ENCODE results near the gene DKK3. TPM values are rescaled to one million over a fixed set of nuclear protein-coding genes. Genes with fewer than 3 reads are reported as not detected.

DKK3 gene
- total and polyA plus RNA-seq, 2 experiments from 2014 or later = 16.8 to 31.1 TPM

- H3K27me3 Mint-ChIP-seq (ENCODE audit: insufficient read depth, low read depth, poor library complexity) = peaks cover 5% of the 10 kb centered on the region
- H3K27ac ChIP-seq (ENCODE audit: low read depth) = no peak overlapping the region
- H3K27ac Mint-ChIP-seq = no peak overlapping the region
- H3K36me3 Mint-ChIP-seq (ENCODE audit: low read depth) = no peaks in the 10 kb centered on the region
- no peaks in the 10 kb centered on the region for H3K9me2 ChIP-seq (ENCODE audit: insufficient read depth)
- H3K4me2 ChIP-seq = no peak overlapping the region
- DNase-seq (ENCODE audit: low spot score) (no peak), ATAC-seq (no peak)
- no peaks in the 10 kb centered on the region for H3K27me3 ChIP-seq (ENCODE audit: insufficient read depth)
- H3K9me3 Mint-ChIP-seq = no peaks in the 10 kb centered on the region; the same call in 2 of the 3 replicates
- no peaks in the 10 kb centered on the region for H3K4me1 ChIP-seq (ENCODE audit: insufficient read depth)
- no peaks in the 10 kb centered on the region for H3F3A ChIP-seq (replicated peaks; ENCODE audit: low read depth)
- no peaks in the 10 kb centered on the region for H4K20me1 ChIP-seq (replicated peaks; ENCODE audit: insufficient read depth)
- H3K4me1 Mint-ChIP-seq = peaks cover 8% of the 10 kb centered on the region; the same call in 2 of the 3 replicates
- H2AFZ ChIP-seq = no peak overlapping the region
- TF ChIP-seq CTCF (conservative IDR thresholded peaks at IDR 0.05; ENCODE audit: low read depth in 2 of 2) (no peak), ZNF331 (CRISPR knock-in tag; IDR thresholded peaks at IDR 0.05; ENCODE audit: low read depth) (no peak), REST (IDR thresholded peaks at IDR 0.05; ENCODE audit: unreplicated experiment) (no peak), NANOG (IDR thresholded peaks at IDR 0.05; ENCODE audit: borderline replicate concordance) (no peak), EZH2 (IDR thresholded peaks at IDR 0.05; ENCODE audit: low read depth, unreplicated experiment) (no peak), CREB1 (CRISPR knock-in tag; IDR thresholded peaks at IDR 0.05; ENCODE audit: low read depth) (no peak), EZH2phosphoT487 (IDR thresholded peaks at IDR 0.05; ENCODE audit: unreplicated experiment) (no peak), STAT1 (IDR thresholded peaks at IDR 0.05; ENCODE audit: unreplicated experiment) (no peak), POLR2AphosphoS5 (IDR thresholded peaks at IDR 0.05; ENCODE audit: low read depth) (no peak), JUNB (IDR thresholded peaks at IDR 0.05; ENCODE audit: unreplicated experiment) (no peak), ETS1 (IDR thresholded peaks at IDR 0.05) (no peak), ZNF114 (CRISPR knock-in tag; IDR thresholded peaks at IDR 0.05) (no peak)
- TF ChIP-seq, protein P1, sequence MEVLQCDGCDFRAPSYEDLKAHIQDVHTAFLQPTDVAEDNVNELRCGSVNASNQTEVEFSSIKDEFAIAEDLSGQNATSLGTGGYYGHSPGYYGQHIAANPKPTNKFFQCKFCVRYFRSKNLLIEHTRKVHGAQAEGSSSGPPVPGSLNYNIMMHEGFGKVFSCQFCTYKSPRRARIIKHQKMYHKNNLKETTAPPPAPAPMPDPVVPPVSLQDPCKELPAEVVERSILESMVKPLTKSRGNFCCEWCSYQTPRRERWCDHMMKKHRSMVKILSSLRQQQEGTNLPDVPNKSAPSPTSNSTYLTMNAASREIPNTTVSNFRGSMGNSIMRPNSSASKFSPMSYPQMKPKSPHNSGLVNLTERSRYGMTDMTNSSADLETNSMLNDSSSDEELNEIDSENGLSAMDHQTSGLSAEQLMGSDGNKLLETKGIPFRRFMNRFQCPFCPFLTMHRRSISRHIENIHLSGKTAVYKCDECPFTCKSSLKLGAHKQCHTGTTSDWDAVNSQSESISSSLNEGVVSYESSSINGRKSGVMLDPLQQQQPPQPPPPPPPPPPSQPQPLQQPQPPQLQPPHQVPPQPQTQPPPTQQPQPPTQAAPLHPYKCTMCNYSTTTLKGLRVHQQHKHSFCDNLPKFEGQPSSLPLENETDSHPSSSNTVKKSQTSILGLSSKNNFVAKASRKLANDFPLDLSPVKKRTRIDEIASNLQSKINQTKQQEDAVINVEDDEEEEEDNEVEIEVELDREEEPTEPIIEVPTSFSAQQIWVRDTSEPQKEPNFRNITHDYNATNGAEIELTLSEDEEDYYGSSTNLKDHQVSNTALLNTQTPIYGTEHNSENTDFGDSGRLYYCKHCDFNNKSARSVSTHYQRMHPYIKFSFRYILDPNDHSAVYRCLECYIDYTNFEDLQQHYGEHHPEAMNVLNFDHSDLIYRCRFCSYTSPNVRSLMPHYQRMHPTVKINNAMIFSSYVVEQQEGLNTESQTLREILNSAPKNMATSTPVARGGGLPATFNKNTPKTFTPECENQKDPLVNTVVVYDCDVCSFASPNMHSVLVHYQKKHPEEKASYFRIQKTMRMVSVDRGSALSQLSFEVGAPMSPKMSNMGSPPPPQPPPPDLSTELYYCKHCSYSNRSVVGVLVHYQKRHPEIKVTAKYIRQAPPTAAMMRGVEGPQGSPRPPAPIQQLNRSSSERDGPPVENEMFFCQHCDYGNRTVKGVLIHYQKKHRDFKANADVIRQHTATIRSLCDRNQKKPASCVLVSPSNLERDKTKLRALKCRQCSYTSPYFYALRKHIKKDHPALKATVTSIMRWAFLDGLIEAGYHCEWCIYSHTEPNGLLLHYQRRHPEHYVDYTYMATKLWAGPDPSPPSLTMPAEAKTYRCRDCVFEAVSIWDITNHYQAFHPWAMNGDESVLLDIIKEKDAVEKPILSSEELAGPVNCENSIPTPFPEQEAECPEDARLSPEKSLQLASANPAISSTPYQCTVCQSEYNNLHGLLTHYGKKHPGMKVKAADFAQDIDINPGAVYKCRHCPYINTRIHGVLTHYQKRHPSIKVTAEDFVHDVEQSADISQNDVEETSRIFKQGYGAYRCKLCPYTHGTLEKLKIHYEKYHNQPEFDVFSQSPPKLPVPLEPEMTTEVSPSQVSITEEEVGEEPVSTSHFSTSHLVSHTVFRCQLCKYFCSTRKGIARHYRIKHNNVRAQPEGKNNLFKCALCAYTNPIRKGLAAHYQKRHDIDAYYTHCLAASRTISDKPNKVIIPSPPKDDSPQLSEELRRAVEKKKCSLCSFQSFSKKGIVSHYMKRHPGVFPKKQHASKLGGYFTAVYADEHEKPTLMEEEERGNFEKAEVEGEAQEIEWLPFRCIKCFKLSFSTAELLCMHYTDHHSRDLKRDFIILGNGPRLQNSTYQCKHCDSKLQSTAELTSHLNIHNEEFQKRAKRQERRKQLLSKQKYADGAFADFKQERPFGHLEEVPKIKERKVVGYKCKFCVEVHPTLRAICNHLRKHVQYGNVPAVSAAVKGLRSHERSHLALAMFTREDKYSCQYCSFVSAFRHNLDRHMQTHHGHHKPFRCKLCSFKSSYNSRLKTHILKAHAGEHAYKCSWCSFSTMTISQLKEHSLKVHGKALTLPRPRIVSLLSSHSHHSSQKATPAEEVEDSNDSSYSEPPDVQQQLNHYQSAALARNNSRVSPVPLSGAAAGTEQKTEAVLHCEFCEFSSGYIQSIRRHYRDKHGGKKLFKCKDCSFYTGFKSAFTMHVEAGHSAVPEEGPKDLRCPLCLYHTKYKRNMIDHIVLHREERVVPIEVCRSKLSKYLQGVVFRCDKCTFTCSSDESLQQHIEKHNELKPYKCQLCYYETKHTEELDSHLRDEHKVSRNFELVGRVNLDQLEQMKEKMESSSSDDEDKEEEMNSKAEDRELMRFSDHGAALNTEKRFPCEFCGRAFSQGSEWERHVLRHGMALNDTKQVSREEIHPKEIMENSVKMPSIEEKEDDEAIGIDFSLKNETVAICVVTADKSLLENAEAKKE (CRISPR knock-in tag; IDR thresholded peaks at IDR 0.05) = no peak
- H3K36me3 ChIP-seq (ENCODE audit: insufficient read depth) = no peaks in the 10 kb centered on the region
- H3K79me2 ChIP-seq (replicated peaks; ENCODE audit: insufficient read depth) = no peaks in the 10 kb centered on the region
- no peak overlapping the region for H3K4me3 Mint-ChIP-seq
- H3K4me3 ChIP-seq = no peak overlapping the region
Measured at GRCh38 chr11:12048936-12049790, 40.7 kb upstream of the DKK3 start.
